ENCODE results near the gene MAP1S. TPM values are rescaled to one million over a fixed set of nuclear protein-coding genes. Genes with fewer than 3 reads are reported as not detected.
A peak's percentile ranks its signal among the peaks of the same experiment; 100 is the strongest.

The MAP1S gene
- polyA plus RNA-seq, 1 of the 3 experiments (the other 2 are of a cell fraction) = 18.4 TPM

DNA sequence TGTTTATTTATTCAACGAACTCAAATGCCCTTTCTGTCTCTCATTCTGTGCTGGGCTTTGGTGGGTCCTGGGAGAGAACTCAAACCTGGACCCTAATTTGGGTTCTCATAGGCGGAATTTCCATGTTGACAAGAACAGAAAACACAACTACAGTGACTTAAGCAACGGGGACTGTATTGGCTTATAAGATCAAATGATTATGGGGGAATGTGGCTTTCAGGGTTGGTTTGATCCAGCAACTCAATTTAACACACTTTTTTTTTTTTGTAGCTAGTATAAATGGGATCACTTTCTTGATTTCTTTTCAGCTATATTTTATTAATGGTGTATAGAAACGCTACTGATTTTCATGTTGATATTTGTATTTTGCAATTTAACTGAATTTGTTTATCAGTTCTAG lies 41.9 kb downstream of the MAP1S start:
- ChIA-PET POLR2A (no interaction called here), CTCF (interaction anchor here (4.1 kb wide), 1 partner anchor 14 kb away, joined by 21 read pairs; no protein-coding TSS in a partner anchor)

DNA sequence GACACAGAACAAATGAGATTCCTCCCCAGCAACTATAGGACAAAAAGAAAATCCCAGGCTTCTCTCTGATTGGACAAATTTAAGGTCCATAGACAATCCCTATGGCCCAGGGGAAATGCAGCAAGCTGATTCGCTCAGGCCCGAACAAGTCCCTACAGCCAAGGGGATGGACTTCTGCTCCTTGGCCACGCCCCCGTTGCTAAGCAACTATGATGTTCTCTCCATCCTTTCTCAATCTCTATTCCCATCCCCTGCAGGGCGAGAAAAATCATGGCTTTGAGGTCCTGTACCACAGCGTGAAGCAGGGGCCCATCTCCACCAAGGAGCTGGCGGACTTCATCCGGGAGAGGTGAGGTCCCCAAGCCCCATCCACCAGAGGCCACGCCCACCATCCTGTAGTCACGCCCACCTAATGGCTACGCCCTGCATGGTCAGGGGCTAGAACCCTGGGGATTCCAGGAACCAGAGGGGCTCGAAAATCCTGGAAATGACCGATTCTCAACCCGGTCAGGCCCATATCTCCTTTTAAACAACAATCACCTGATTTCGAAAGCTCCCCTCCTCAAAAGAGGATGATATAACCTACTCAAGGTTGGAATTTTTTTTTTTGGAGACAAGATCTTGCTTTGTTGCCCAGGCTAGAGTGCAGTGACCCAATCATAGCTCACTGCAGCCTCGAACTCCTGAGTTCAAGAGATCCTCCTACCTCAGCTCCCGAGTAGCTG lies 43.4 kb downstream of the MAP1S start:
- 46% methylated on average over 14 of the region's 17 CpGs for WGBS (ENCODE audit: low lambda C conversion rate)
- Histone ChIP-seq H3K4me2 (no peak overlapping the region), H3F3A (replicated peaks; ENCODE audit: insufficient read depth) (no peaks in the 10 kb centered on the region), H3K27ac (ENCODE audit: low read depth in 2 of 2, low read length in 1 of 2) (peak overlapping the region in 1 of 2 experiments; percentile 78; a peak in 2 of 4 replicates), H3K36me3 (replicated peaks in 1 of 2; ENCODE audit: control insufficient read depth in 1 of 2, insufficient read depth in 2 of 2, low read length in 1 of 2) (no peaks in the 10 kb centered on the region), H3K9ac (no peak overlapping the region), H3K4me1 (ENCODE audit: control insufficient read depth in 1 of 2, insufficient read depth in 2 of 2, low read depth in 1 of 2, low read length in 1 of 2) (no peaks in the 10 kb centered on the region; a peak in 1 of 4 replicates), H2AFZ (ENCODE audit: low read depth) (no peak overlapping the region), H3K9me3 (no peaks in the 10 kb centered on the region), H3K79me2 (ENCODE audit: insufficient read depth) (no peaks in the 10 kb centered on the region), H3K4me3 (ENCODE audit: low read depth in 2 of 2, low read length in 1 of 2) (peak overlapping the region in 1 of 2 experiments; percentile 19; a peak in 1 of 4 replicates), H3K27me3 (ENCODE audit: insufficient read depth) (no peaks in the 10 kb centered on the region), H4K20me1 (ENCODE audit: insufficient read depth) (no peaks in the 10 kb centered on the region), H3K9me2 (no peaks in the 10 kb centered on the region)
- ChIA-PET POLR2A (interaction anchor here (0.8 to 1.4 kb wide), 2 partner anchors 15 to 86 kb away, joined by 4 to 5 read pairs; no protein-coding TSS in a partner anchor), CTCF (interaction anchor here (0.6 to 4.1 kb wide), 3 partner anchors 12 to 74 kb away, joined by 4 to 21 read pairs (median 10); no protein-coding TSS in a partner anchor)
- TF ChIP-seq RFX5 (IDR thresholded peaks at IDR 0.05; ENCODE audit: low read length) (peak; percentile 91), MEF2A (IDR thresholded peaks at IDR 0.05; ENCODE audit: borderline replicate concordance, low read depth) (no peak), NFIC (IDR thresholded peaks at IDR 0.05; ENCODE audit: borderline replicate concordance) (no peak)
- TF ChIP-seq, protein P1, sequence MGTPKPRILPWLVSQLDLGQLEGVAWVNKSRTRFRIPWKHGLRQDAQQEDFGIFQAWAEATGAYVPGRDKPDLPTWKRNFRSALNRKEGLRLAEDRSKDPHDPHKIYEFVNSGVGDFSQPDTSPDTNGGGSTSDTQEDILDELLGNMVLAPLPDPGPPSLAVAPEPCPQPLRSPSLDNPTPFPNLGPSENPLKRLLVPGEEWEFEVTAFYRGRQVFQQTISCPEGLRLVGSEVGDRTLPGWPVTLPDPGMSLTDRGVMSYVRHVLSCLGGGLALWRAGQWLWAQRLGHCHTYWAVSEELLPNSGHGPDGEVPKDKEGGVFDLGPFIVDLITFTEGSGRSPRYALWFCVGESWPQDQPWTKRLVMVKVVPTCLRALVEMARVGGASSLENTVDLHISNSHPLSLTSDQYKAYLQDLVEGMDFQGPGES (IDR thresholded peaks at IDR 0.05; ENCODE audit: low read depth, low read length) = peak; percentile 51; the same call in 1 of the 2 replicates
- peak; percentile 87 for DNase-seq

More for the DNA sequence above, 41.9 kb downstream of the MAP1S start:
- no peaks in the 10 kb centered on the region for H3K79me2 ChIP-seq (ENCODE audit: insufficient read depth)
- H3K9me3 ChIP-seq = no peaks in the 10 kb centered on the region
- H3K36me3 ChIP-seq (replicated peaks in 1 of 2; ENCODE audit: control insufficient read depth in 1 of 2, insufficient read depth in 2 of 2, low read length in 1 of 2) = no peaks in the 10 kb centered on the region
- H2AFZ ChIP-seq (ENCODE audit: low read depth) = no peak overlapping the region
- no peak overlapping the region for H3K4me3 ChIP-seq (ENCODE audit: low read depth in 2 of 2, low read length in 1 of 2)
- WGBS (ENCODE audit: low lambda C conversion rate) = 72% methylated on average over 4 of the region's 4 CpGs
- no peak overlapping the region for H3K9ac ChIP-seq
- no peaks in the 10 kb centered on the region for H3K27me3 ChIP-seq (ENCODE audit: insufficient read depth)
- H3K4me2 ChIP-seq = no peak overlapping the region
- TF ChIP-seq YY1 (IDR thresholded peaks at IDR 0.05; ENCODE audit: low read depth) = no peak
- no peak for TF ChIP-seq NFIC (IDR thresholded peaks at IDR 0.05; ENCODE audit: borderline replicate concordance)
- TF ChIP-seq SIN3A (IDR thresholded peaks at IDR 0.05; ENCODE audit: borderline replicate concordance, low read depth, low read length) = no peak
- no peak for TF ChIP-seq JUND (IDR thresholded peaks at IDR 0.05)
- TF ChIP-seq SMC3 (IDR thresholded peaks at IDR 0.05; ENCODE audit: low read depth, low read length) = no peak
- no peak for TF ChIP-seq MEF2A (IDR thresholded peaks at IDR 0.05; ENCODE audit: borderline replicate concordance, low read depth)
- no peak for TF ChIP-seq MXI1 (IDR thresholded peaks at IDR 0.05; ENCODE audit: low read depth, low read length)
- DNase-seq = no peak
- no peak overlapping the region for H3K27ac ChIP-seq (ENCODE audit: low read depth in 2 of 2, low read length in 1 of 2)
- H4K20me1 ChIP-seq (ENCODE audit: insufficient read depth) = no peaks in the 10 kb centered on the region
- peaks cover 0 to 3% of the 10 kb centered on the region in 2 experiments; a peak in 1 of 4 replicates for H3K4me1 ChIP-seq (ENCODE audit: control insufficient read depth in 1 of 2, insufficient read depth in 2 of 2, low read depth in 1 of 2, low read length in 1 of 2)
- H3F3A ChIP-seq (replicated peaks; ENCODE audit: insufficient read depth) = no peaks in the 10 kb centered on the region
- no peaks in the 10 kb centered on the region for H3K9me2 ChIP-seq

Measured in SK-N-SH (cell line).